IMR-90 (cell line): ENCODE measurements around the gene CRYBG2. TPM values are rescaled to one million over a fixed set of nuclear protein-coding genes. Genes with fewer than 3 reads are reported as not detected.

ENCODE experiments used
- ELK1 ChIP-seq: fragments of 150-350 bp; IDR thresholded peaks from 2 replicates; pipeline ENCODE4 v1.6.1; 2016; ENCODE audit warnings: low read depth, mild to moderate bottlenecking, low read length, moderate library complexity, borderline replicate concordance
- SMC3 ChIP-seq: fragments of 150-350 bp; IDR thresholded peaks from 2 replicates; pipeline ENCODE4 v1.6.1; 2016; ENCODE audit warnings: low read depth, mild to moderate bottlenecking, antibody characterized with exemption, low read length, moderate library complexity
- polyA plus RNA-seq, 3 experiments: library from polyadenylated mRNA; depleted of rRNA; stranded (reverse); fragments of >200 nt; gene quantifications; 2 replicates each; pipeline ENCODE4 v1.2.3, GENCODE V29; 2012; ENCODE audit warnings: low replicate concordance in 1 of 3
- total RNA-seq: library from RNA; depleted of rRNA; stranded (reverse); fragments of >200 nt; gene quantifications from 2 replicates; pipeline ENCODE4 v1.2.3, GENCODE V29; 2012

Gene CRYBG2
- total and polyA plus RNA-seq, 2 of the 4 experiments (the other 2 are of a cell fraction), result not detected

GRCh38 chr1:26284597-26285347 is 69.2 kb downstream of the CRYBG2 start (continued):
- TF ChIP-seq ELK1, result no peak
- peak; percentile 2; the same call in 1 of the 2 replicates for TF ChIP-seq SMC3
